ENCODE measurements around the gene GGN.

Gene GGN

DNA sequence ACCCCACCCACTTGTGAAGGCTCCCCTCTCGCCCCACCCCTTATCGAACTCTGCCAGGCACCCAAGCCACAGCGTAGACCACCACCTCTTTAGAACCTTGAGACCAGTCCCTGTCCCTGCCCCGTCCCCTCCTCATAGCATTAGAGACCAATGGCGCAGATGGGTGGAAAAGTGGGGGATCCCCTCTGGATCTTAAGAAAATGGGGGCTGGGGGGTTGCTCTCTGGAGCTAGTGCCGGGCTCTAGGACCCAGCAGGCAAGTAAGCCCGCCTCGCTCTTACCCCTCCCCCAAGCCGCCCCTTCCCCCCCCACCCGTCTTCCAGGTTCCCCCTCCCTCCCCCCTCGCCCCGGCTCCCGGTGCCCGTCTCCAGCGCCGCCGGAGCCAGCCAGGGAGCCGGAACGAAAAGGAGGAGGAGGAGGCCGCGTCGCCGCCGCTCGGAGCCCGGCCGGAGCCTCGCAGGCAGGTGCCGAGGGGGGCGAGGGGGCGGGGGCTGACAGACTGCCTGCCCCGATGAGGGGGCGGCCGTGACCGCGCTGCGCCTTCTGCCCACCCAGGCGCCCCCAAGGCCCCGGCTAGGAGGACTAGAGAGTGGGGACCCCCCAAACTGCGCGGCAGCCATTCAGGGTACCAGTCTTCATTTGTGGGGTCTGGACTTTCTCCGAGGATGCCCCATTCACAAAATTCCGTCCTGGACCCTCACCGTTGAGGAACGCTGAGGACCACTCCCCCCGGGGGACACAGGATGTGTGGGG, 691 bp upstream of the GGN start, which contains the start of gene SPRED3:
TSS of gene SPRED3 (plus strand) at position 349 of the 752 bp plus-strand sequence. CDS start 1,606 bp downstream, outside the sequence.
- DNase-seq (ENCODE audit: low read depth, low spot score): no peak

DNA sequence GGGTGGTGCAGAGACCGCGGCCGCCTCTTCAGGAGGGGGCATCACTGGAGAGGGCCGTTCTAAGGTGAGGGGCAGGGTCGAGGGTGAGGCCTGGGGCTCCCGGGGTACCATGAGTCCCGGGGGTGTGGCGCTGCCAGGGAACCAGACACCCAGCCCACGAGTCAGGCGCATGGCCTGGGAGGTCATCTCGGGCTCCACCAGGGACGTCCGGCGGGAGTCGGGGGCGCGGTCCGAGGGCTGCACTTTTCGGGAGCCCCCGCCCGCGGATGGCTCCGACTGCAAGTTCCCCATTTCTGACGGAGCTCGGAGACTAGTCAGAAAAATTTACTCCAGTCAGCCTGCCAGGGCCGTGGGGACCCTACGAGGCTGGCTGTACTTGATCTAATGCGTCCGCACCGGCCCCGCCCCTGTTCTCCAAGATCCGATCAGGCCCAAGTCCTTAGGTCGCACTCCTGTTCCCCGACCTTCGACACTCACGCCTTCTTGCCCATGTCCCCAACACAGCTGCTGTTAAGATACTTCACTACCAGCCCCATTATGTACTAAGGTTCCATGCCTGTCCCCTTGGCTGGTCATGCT, 774 bp downstream of the GGN start:
- no peak for DNase-seq (ENCODE audit: low read depth, low spot score)

DNA sequence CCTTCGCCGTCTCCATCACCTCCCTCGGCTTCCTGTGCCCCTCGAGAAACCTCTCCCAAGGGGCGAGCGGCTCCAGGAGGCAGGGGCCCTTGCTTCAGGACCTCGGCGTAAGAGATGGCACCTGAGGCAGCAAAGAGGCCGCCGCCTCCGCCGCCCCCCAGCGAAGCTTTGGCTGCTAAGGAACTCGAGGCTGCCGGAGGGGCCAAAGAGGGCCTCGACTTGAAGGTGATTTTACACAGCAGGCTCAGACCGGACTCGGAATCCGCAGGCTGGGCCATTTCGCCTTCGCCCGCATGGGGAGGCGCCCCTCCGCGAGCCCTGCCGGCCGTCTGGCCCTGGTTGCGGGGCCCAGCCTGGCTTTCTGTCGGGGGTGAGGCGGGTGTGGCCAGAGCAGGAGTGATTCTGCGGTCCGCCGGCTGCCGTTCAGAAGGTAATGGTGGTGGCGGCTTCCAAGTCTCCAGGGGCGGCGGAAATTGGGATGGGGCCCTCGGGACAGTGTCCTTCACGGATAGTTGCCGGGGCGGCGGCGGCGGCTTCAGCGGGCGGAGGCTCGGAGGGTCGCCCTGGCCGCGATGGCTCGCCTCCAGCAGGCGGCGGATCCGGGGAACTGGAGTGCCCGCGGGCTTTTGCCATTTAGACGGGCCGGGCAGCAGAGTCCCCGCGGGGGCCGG, 1.4 kb downstream of the GGN start:
- DNase-seq (ENCODE audit: low read depth, low spot score): no peak

DNA sequence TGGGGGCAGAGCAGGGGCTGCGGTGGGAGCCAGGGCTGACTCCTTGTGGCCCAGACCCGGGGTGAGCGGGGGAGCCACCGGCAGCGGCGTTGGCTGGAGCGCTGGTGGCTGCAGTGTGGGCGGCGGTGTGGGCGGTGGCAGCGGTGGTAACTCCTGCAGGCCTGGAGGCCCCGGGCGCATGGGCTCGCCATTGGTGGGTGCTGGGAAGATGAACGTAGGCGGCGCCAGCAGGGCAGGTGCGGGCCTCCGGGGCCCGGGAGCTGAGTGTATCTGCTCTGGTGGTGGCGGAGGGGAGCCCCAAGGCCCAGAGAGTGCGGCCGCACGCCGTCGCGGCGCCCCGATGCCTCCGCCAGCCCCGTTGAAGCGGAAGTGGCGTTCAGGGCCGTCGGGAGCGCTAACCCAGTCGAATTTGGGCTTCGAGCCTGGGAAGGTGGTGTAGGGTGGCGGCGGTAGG, 2.0 kb downstream of the GGN start:
- DNase-seq (ENCODE audit: low read depth, low spot score): no peak

DNA sequence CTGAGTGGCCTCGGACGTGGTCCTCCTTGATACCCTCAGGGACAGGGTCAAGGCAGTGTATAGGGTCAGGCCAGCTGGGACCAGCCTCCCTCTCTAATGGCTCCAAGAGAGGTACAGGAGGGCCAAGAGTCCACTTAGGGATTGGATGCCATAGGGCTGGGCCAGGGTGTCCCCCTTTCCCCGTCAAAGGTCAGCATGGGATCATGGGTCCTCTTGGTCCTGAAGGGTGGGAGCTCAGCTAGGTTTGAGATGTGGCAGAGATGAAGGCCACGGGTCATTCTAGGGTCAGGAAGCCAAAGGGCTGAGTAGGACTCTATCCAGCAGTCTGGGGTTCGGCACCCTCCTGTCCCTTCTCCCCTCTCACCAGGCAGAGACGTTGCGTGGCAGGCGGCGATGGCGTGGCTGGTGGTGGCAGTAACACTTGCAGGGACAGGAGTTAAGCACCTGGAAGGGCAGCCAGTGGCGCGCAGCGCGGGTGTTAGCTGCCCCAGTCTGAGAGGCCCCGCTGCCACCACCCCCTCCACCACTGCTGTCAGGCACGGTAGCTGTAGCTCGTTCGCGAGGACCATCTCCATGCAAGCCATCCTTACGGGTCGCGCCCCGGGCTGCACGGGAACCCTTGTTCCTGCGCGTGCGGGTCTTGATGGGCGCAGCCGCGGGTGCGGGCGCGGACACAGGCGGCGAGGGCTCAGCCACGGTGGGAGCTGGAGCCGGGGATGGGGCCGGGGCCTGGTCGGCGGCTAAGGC, 2.6 kb downstream of the GGN start:
- DNase-seq (ENCODE audit: low read depth, low spot score): no peak

DNA sequence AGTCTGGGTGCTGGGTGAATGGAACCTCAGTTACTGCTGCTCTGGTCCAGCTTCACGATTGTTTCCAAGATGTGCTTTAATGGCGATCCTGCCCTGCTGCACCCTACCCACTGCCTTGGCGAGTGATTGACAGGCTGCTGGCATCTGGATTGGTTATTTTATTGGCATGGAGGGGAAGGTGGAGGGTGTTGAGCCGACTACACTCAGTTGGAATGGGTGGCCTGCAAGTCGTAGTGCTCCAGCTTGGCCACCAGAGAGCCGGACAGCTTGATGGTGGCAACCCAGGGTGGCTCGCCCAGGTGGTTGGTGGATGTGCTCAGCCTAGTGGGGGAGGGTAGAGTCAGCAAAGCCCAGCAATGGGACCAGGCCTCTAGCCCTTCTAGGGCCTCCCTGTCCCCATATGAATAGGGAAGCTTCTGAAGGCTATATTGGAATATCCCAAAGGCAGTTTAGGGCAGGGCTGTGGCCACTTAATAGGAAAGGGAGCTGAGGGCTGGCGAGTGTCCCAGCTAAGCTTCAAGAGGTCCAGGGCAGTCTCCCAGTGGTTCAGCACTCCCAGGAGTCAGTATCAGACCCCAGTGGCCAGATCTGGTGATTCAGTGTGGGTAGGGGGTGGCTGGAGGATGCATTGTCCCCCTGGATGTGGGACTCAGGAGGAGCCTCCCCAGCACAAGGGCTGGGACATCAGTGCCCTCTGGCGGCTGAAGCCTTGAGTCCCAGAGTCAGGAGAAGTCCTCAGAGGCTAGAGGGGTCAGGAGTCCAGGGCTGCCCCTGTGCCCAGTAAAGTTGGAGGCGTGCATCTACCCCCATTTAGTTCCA, 3.4 kb downstream of the GGN start:
- DNase-seq (ENCODE audit: low read depth, low spot score): no peak

GRCh38 chr19:38383743-38384142, 4.1 kb downstream of the GGN start:
- DNase-seq (ENCODE audit: low read depth, low spot score): no peak

DNA sequence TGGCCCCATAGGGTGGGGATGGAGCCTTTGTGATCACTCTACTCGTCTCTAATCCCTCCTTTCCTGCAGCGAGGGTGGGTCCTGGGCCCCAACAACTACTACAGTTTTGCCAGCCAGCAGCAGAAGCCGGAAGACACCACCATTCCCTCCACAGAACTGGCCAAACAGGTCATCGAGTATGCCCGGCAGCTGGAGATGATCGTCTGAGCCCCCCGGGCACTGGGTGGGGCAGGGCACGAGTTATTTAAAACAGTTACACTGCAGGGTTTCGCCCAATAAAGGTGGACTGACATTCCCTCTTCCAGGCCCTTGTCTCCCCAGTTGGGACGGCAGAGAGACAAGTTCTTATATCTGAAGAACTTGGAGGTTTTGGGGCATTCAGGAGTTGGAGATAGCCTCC, 4.7 kb downstream of the GGN start:
- DNase-seq (ENCODE audit: low read depth, low spot score): no peak

GRCh38 chr19:38381138-38381537, 6.7 kb downstream of the GGN start:
- DNase-seq (ENCODE audit: low read depth, low spot score): no peak

- DNase-seq (ENCODE audit: low read depth, low spot score): no peak
Measured at GRCh38 chr19:38378866-38379265, 9.0 kb downstream of the GGN start.

- DNase-seq (ENCODE audit: low read depth, low spot score): no peak
Measured at GRCh38 chr19:38377052-38377451, 10.8 kb downstream of the GGN start.

- no peak for DNase-seq (ENCODE audit: low read depth, low spot score)
Measured at GRCh38 chr19:38376576-38376975, 11.3 kb downstream of the GGN start.

- DNase-seq (ENCODE audit: low read depth, low spot score): no peak
Measured at GRCh38 chr19:38375748-38376147, 12.1 kb downstream of the GGN start.

- DNase-seq (ENCODE audit: low read depth, low spot score): no peak
Measured at GRCh38 chr19:38375098-38375493, 12.7 kb downstream of the GGN start.

DNA sequence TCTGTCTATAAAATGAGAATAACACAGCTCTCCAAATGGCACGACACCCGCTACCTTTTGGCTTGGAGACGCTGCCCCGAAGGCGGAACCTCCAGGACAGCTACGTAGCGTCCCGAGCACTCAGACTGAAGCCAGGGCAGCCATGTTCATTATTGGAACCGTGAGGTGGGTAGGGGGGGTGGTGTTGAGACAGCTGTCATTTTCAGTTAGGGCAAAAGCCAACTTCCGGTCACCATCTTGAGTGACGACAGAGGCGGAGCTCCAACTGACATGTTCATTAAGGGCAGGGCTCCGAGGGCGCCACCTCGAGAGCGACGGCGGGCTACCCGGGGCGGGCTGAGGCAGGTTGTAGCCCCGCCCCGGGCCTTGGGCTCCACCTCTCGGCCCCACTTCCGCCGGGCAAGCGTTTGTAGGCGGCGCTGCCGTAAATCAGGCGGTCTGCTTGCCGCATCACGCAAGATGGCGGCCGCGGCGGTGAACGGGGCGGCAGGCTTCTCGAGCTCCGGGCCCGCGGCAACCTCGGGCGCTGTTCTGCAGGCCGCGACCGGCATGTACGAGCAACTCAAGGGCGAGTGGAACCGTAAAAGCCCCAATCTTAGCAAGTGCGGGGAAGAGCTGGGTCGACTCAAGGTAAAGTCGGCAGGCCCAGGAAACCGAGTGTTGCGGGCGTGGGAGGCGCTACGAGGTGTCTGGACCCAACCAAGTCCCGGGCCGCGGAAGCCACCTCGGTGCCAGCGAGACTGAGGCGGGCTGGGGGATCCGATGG, 13.3 kb downstream of the GGN start, which contains the start of gene PSMD8:
TSS of gene PSMD8 (plus strand) at position 240 of the 766 bp plus-strand sequence. CDS start at position 271, 31 bp downstream.
- peak; percentile 99 for DNase-seq (ENCODE audit: low read depth, low spot score)

DNA sequence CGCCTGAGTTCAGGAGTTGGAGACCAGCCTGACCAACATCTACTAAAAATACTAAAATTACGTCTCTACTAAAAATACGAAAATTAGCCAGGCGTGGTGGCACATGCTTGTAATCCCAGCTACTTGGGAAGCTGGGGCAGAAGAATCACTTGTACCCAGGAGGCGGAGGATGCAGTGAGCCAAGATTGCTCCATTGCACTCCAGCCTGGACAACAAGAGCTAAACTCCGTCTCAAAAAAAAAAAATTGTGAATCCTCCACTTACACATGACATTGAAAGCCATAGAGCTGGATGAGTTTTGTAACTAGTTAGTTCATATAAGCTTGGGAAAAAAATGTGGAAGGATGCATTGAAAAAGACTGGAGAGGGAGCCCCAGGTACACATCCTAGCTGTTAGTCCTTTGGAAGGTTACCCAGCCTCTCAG, 13.9 kb downstream of the GGN start:
- DNase-seq (ENCODE audit: low read depth, low spot score): no peak

DNA sequence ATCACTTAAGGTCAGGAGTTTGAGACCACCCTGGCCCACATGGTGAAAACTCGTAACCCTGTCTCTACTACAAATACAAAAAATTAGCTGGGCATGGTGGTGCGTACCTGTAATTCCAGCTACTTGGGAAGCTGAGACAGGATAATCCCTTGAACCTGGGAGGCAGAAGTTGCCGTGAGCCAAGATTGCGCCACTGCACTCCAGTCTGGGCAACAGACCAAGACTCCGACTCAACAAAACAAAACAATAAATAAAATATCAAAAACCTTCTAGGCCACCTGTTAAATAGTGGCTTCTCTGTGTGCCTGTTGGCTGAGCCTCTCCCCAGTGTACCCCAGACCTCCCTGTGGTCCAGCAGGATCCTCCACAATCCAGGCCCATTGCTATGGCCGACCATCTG, 16.8 kb downstream of the GGN start:
- DNase-seq (ENCODE audit: low read depth, low spot score): no peak

DNA sequence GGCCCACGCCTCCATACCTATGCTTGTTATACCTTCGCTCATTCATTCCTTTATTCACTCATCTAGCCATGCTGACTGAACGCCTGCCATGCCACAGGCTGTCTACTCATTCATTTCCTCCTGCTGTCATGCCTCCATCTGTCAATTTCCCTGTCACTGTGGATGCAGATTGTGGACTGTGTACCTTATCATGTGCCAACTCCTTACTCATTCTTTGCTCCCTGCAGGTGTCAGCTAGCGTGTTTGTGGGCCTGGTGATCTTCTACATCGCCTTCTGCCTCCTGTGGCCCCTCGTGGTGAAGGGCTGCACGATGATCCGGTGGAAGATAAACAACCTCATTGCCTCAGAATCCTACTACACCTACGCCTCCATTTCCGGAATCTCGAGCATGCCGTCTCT, 17.5 kb downstream of the GGN start:
- DNase-seq (ENCODE audit: low read depth, low spot score): no peak

DNA sequence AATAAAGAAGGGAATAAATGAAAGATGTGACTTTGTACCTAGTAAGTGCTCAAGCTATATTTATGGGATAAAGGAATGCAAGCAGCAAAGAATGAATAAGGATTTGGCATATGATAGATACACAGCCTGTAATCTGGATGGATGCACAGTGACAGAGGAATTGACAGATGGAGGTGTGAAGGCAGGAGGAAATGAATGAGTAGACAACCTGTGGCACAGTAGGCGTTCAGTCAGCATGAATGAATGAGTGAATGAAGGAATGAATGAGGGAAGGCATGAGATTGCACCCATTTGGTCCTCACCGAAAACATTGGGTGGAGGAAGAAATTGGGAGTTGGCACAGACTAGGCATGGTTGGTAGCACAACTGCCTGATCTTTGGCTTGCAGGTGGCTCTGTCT, 18.2 kb downstream of the GGN start:
- no peak for DNase-seq (ENCODE audit: low read depth, low spot score)

- DNase-seq (ENCODE audit: low read depth, low spot score): no peak
Measured at GRCh38 chr19:38367041-38367440, 20.8 kb downstream of the GGN start.

All from iPS DF 19.7 (cell line).